Measurements from ENCODE around the gene GLCE. TPM values are rescaled to one million over a fixed set of nuclear protein-coding genes. Genes with fewer than 3 reads are reported as not detected.

The GLCE gene
- total RNA-seq, 1 donor from 2014 or later = 5.6 TPM

DNA sequence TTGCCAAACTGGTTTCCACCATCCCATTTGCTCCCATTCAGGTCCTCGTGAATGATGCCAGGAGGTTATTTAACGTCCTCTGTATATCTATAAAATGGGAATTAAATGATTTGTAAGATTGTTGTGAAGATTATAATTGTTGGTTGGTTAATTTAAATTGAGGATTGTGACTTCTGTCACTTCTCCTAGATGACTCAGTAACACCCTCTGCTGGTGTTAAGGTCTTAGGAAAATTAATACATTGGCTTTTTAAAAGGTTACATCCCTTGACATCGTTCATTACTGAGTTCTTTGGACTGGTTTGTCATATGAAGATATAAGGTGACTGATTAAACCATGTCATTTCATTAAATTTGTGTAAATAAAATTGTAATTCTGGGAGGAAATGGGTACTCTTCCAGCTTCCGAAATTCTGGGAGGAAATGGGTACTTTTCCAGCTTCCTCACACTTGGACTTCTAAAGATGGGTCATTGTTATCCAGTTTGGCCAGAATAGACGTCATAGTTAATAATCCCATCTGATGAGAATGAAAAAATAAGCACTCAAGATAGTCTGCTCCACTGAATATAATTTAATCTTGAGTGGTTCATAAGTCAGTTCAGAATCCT, 105.0 kb downstream of the GLCE start:
- H3K9me3 Mint-ChIP-seq = no peaks in the 10 kb centered on the region
- ATAC-seq (ENCODE audit: low read depth) = no peak
- H3K36me3 Mint-ChIP-seq (ENCODE audit: low read depth) = no peaks in the 10 kb centered on the region
- ChIA-PET POLR2A (no interaction called here), CTCF (interaction anchor here (1.0 kb wide), 1 partner anchor 206 kb away, joined by 4 read pairs; no protein-coding TSS in a partner anchor)
- intact Hi-C loops (cut with micrococcal nuclease) = no loop called here
- no peak overlapping the region for H3K27ac Mint-ChIP-seq
- H3K4me1 Mint-ChIP-seq = no peaks in the 10 kb centered on the region
- no peaks in the 10 kb centered on the region for H3K27me3 Mint-ChIP-seq
- H3K4me3 Mint-ChIP-seq = no peak overlapping the region
- DNase-seq = no peak
- TF ChIP-seq, protein P1, sequence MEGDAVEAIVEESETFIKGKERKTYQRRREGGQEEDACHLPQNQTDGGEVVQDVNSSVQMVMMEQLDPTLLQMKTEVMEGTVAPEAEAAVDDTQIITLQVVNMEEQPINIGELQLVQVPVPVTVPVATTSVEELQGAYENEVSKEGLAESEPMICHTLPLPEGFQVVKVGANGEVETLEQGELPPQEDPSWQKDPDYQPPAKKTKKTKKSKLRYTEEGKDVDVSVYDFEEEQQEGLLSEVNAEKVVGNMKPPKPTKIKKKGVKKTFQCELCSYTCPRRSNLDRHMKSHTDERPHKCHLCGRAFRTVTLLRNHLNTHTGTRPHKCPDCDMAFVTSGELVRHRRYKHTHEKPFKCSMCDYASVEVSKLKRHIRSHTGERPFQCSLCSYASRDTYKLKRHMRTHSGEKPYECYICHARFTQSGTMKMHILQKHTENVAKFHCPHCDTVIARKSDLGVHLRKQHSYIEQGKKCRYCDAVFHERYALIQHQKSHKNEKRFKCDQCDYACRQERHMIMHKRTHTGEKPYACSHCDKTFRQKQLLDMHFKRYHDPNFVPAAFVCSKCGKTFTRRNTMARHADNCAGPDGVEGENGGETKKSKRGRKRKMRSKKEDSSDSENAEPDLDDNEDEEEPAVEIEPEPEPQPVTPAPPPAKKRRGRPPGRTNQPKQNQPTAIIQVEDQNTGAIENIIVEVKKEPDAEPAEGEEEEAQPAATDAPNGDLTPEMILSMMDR (IDR thresholded peaks at IDR 0.05) = no peak

DNA sequence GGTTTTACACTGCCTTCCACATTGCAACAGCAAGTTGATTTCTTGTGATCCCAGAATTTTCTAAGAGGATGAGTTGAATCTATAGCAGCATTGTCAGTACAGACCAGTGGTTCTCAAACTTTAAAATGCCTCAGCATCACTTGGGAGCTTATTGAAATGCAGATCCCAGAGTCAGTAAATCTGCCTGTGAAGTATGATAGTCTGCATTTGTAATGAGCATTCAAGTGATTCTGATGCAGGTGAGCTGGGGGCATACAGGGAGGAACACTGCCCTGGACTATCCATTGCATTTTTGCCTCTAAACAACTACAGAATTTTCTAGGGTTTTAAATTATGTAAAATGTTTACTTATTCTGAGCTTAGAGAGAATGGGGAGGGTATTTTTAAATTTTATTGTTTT, 110.8 kb downstream of the GLCE start:
- TF ChIP-seq, protein P1 (IDR thresholded peaks at IDR 0.05) = no peak
- intact Hi-C loops (cut with micrococcal nuclease) = no loop called here
- H3K27ac Mint-ChIP-seq = no peak overlapping the region
- no peak overlapping the region for H3K4me3 Mint-ChIP-seq
- no peaks in the 10 kb centered on the region for H3K4me1 Mint-ChIP-seq
- ATAC-seq (ENCODE audit: low read depth) (no peak), DNase-seq (no peak)
- no peaks in the 10 kb centered on the region for H3K9me3 Mint-ChIP-seq
- POLR2A ChIA-PET = no interaction called here
- peaks cover 1% of the 10 kb centered on the region for H3K27me3 Mint-ChIP-seq
- H3K36me3 Mint-ChIP-seq (ENCODE audit: low read depth) = no peaks in the 10 kb centered on the region
- CTCF ChIA-PET = no interaction called here

DNA sequence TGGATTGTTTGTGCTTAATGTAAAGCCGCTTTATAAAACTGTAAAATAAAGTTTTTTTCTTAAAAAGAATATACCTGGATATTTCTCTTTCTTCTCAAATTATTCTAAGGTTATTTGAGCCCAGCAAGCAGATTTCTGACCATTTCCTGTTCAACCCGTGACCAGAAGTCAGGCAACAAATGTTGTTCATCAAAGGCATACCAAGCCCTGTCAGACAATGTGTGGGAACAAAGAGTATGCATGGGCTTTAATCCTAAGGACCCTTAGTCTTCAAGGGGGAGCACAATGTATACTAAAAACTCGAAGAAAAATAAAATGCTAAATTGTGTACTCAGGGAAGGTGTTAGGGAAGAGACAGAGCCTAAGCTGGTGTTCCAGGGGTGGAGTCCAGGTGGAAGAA, 111.7 kb downstream of the GLCE start:
- Mint-ChIP-seq H3K4me1 (no peaks in the 10 kb centered on the region), H3K27ac (no peak overlapping the region), H3K36me3 (ENCODE audit: low read depth) (no peaks in the 10 kb centered on the region), H3K4me3 (no peak overlapping the region), H3K27me3 (peaks cover 2% of the 10 kb centered on the region), H3K9me3 (no peaks in the 10 kb centered on the region)
- CTCF ChIA-PET = no interaction called here
- POLR2A ChIA-PET = no interaction called here
- TF ChIP-seq, protein P1 (IDR thresholded peaks at IDR 0.05) = no peak
- intact Hi-C loops (cut with micrococcal nuclease) = no loop called here
- ATAC-seq (ENCODE audit: low read depth) (no peak), DNase-seq (no peak)

DNA sequence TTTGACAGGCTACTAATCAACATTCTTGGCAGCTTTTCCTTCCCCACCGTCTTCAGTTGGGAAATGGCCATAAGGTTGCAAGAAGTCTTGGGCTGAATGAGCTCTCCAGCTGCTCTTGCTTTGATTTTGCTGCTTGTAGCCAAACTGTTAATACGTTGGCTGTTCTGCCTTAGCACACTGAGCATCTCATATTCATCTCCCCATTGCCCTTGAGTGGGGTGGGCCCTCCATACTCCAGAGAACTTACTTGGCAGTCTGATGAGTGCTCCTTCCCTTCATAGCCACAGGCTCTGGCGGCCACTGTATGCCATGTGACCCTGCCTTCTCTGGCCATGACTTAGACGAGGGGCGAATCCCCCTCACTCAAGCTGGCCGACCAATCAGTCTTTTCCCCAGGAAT, 112.5 kb downstream of the GLCE start:
- peaks cover 2% of the 10 kb centered on the region for H3K27me3 Mint-ChIP-seq
- H3K9me3 Mint-ChIP-seq = no peaks in the 10 kb centered on the region
- TF ChIP-seq, protein P1 (IDR thresholded peaks at IDR 0.05) = no peak
- H3K4me1 Mint-ChIP-seq = no peaks in the 10 kb centered on the region
- H3K36me3 Mint-ChIP-seq (ENCODE audit: low read depth) = no peaks in the 10 kb centered on the region
- ATAC-seq (ENCODE audit: low read depth) (no peak), DNase-seq (no peak)
- no peak overlapping the region for H3K4me3 Mint-ChIP-seq
- ChIA-PET POLR2A (no interaction called here), CTCF (no interaction called here)
- intact Hi-C loops (cut with micrococcal nuclease) = no loop called here
- H3K27ac Mint-ChIP-seq = no peak overlapping the region

DNA sequence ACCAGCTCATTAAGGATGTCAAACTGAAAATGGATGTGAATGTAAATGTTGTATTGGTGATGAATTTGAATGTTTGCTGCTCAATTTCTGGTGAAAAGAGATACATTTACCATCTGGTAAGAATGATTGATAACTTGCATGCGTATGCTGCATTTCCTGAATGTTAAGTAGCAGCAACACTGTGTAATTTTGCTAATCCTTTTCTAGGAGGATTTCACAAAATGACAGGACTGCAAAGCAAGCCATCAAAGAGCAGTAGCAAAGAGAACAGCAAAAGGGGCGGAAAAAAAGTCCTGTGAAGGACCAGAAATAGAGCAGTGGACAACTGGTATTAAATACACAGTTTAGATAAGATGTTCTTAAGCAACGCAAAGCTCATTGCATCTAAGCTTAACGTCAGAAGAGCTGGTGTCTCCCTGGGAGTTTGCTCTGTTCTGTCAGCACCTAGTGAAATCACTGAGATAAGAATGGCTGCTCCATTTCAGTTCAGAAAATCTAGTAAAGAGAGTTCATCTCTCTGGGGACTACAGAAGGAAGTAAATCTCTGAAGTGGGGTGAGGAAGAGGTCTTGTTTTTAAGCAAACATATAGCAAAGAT, 114.7 kb downstream of the GLCE start:
- DNase-seq (no peak), ATAC-seq (ENCODE audit: low read depth) (no peak)
- H3K9me3 Mint-ChIP-seq = no peaks in the 10 kb centered on the region
- ChIA-PET CTCF (no interaction called here), POLR2A (no interaction called here)
- intact Hi-C loops (cut with micrococcal nuclease) = no loop called here
- no peak overlapping the region for H3K4me3 Mint-ChIP-seq
- H3K36me3 Mint-ChIP-seq (ENCODE audit: low read depth) = no peaks in the 10 kb centered on the region
- H3K27me3 Mint-ChIP-seq = peaks cover 9% of the 10 kb centered on the region
- TF ChIP-seq, protein P1 (IDR thresholded peaks at IDR 0.05) = no peak
- no peak overlapping the region for H3K27ac Mint-ChIP-seq
- no peaks in the 10 kb centered on the region for H3K4me1 Mint-ChIP-seq

Data from activated B cell treated with CpG ODN at 0.5 μM for 24 hours (primary cell).